Measurements from ENCODE around the gene DLK2.
"Not testable (repeated sequence)": the region's sequence is repeated elsewhere in the genome, so short reads cannot be mapped to it uniquely, and the experiment has no call there.

DLK2 gene

GRCh38 chr6:43488667-43489276, 33.4 kb upstream of the DLK2 start:
- DNase-seq (ENCODE audit: extremely low spot score, insufficient read length, low read depth) = no peak
- FAIRE-seq = no peak

- FAIRE-seq (no peak), DNase-seq (ENCODE audit: extremely low spot score, insufficient read length, low read depth) (no peak)
These were observed 26.4 kb upstream of the DLK2 start for GRCh38 chr6:43481591-43482236.

GRCh38 chr6:43481075-43481474, 25.7 kb upstream of the DLK2 start:
- FAIRE-seq (no peak), DNase-seq (ENCODE audit: extremely low spot score, insufficient read length, low read depth) (no peak)

GRCh38 chr6:43478008-43478372, 22.6 kb upstream of the DLK2 start:
- FAIRE-seq = no peak
- no peak for DNase-seq (ENCODE audit: extremely low spot score, insufficient read length, low read depth)

- FAIRE-seq = peak; percentile 92
- peak; percentile 88 for DNase-seq (ENCODE audit: extremely low spot score, insufficient read length, low read depth)
These were observed 22.1 kb upstream of the DLK2 start, which contains the start of gene TJAP1 for GRCh38 chr6:43477235-43478007. TSS of gene TJAP1 (plus strand) at chr6:43477570. CDS start at chr6:43499002, 21,432 bp downstream.

- DNase-seq (ENCODE audit: extremely low spot score, insufficient read length, low read depth) = no peak
- no peak for FAIRE-seq
These were observed 21.4 kb upstream of the DLK2 start for GRCh38 chr6:43476746-43477145.

GRCh38 chr6:43475516-43475915, 20.2 kb upstream of the DLK2 start:
- DNase-seq (ENCODE audit: extremely low spot score, insufficient read length, low read depth) = no peak
- no peak for FAIRE-seq

GRCh38 chr6:43472515-43472914, 17.2 kb upstream of the DLK2 start:
- FAIRE-seq (no peak), DNase-seq (ENCODE audit: extremely low spot score, insufficient read length, low read depth) (no peak)

- DNase-seq (ENCODE audit: extremely low spot score, insufficient read length, low read depth) (no peak), FAIRE-seq (no peak)
These were observed 16.1 kb upstream of the DLK2 start for GRCh38 chr6:43471399-43471798.

- DNase-seq (ENCODE audit: extremely low spot score, insufficient read length, low read depth) (no peak), FAIRE-seq (no peak)
These were observed 14.6 kb upstream of the DLK2 start for GRCh38 chr6:43469947-43470346.

- no peak for DNase-seq (ENCODE audit: extremely low spot score, insufficient read length, low read depth)
- FAIRE-seq = no peak
These were observed 13.7 kb upstream of the DLK2 start for GRCh38 chr6:43468748-43469681.

- DNase-seq (ENCODE audit: extremely low spot score, insufficient read length, low read depth) (no peak), FAIRE-seq (no peak)
These were observed 12.9 kb upstream of the DLK2 start for GRCh38 chr6:43468240-43468639.

- DNase-seq (ENCODE audit: extremely low spot score, insufficient read length, low read depth) = no peak
- FAIRE-seq = no peak
These were observed 12.4 kb upstream of the DLK2 start for GRCh38 chr6:43467752-43468151.

- not testable (repeated sequence) for FAIRE-seq; DNase-seq (ENCODE audit: extremely low spot score, insufficient read length, low read depth)
These were observed 11.9 kb upstream of the DLK2 start for GRCh38 chr6:43467265-43467664.

GRCh38 chr6:43465948-43466347, 10.6 kb upstream of the DLK2 start:
- FAIRE-seq = no peak

GRCh38 chr6:43464337-43464736, 9.0 kb upstream of the DLK2 start:
- DNase-seq (ENCODE audit: extremely low spot score, insufficient read length, low read depth) = no peak
- FAIRE-seq = no peak

More at GRCh38 chr6:43465948-43466347, 10.6 kb upstream of the DLK2 start:
- DNase-seq (ENCODE audit: extremely low spot score, insufficient read length, low read depth) = no peak

- FAIRE-seq (no peak), DNase-seq (ENCODE audit: extremely low spot score, insufficient read length, low read depth) (no peak)
These were observed 6.6 kb upstream of the DLK2 start for GRCh38 chr6:43461936-43462335.

GRCh38 chr6:43460032-43460431, 4.7 kb upstream of the DLK2 start:
- FAIRE-seq = no peak
- no peak for DNase-seq (ENCODE audit: extremely low spot score, insufficient read length, low read depth)

- FAIRE-seq (no peak), DNase-seq (ENCODE audit: extremely low spot score, insufficient read length, low read depth) (no peak)
These were observed 4.2 kb upstream of the DLK2 start for GRCh38 chr6:43459535-43459934.

- not testable (repeated sequence) for DNase-seq (ENCODE audit: extremely low spot score, insufficient read length, low read depth); FAIRE-seq
These were observed 2.8 kb upstream of the DLK2 start for GRCh38 chr6:43458154-43458553.
